Kidney epithelial cell (primary cell): ENCODE results near the gene UBE2U. TPM values are rescaled to one million over a fixed set of nuclear protein-coding genes. Genes with fewer than 3 reads are reported as not detected.

ENCODE experiments used
- DNase-seq: peaks from one replicate; pipeline ENCODE4 v3.0.0-alpha.2; 2010; ENCODE audit warnings: low read depth
- H3K27me3 ChIP-seq: 2 replicates; pipeline ENCODE4 v1.6.0; 2011; ENCODE audit warnings: low read length; ENCODE audit not compliant: control insufficient read depth, insufficient read depth
- H3K36me3 ChIP-seq: 2 replicates; pipeline ENCODE4 v1.5.1; 2011; ENCODE audit warnings: low read length; ENCODE audit not compliant: control insufficient read depth, insufficient read depth
- H3K4me3 ChIP-seq: 2 replicates; pipeline ENCODE4 v1.5.1; 2011; ENCODE audit warnings: low read depth, mild to moderate bottlenecking, control low read depth, low read length
- total RNA-seq: library from RNA; depleted of rRNA; stranded (reverse); fragments of >200 nt; gene quantifications from 2 replicates; pipeline ENCODE4 v1.2.3, GENCODE V29; 2015
- TF ChIP-seq, protein P1 (sequence below): IDR thresholded peaks from 2 replicates; pipeline ENCODE4 v1.5.1; 2011; ENCODE audit warnings: mild to moderate bottlenecking, moderate library complexity, low read length, control low read depth, inconsistent platforms; ENCODE audit not compliant: insufficient read depth, poor library complexity, severe bottlenecking

Gene UBE2U
- total RNA-seq, 1 donor from 2014 or later = not detected

DNA sequence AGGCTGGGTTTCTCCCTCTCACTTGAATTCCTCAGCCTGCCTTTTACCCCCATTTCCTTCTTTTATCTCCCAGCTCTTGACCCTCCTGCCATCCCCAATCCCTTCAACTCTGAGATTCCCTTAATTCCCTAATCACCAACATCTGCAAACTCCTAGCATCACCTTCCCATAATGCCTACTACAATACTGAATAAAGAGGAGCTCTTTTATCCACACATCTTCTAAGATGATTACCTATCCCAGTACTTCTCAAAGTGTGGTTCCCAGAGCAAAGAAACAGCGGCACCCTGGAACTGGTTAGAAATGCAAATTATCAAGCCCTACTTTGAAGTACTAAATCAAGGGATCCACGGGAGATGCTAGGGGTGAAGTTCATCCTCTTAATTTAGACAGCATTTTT, 21.2 kb upstream of the UBE2U start:
- no peak for DNase-seq
- Histone ChIP-seq H3K4me3 (no peak overlapping the region), H3K27me3 (no peaks in the 10 kb centered on the region), H3K36me3 (no peaks in the 10 kb centered on the region)
- TF ChIP-seq, protein P1, sequence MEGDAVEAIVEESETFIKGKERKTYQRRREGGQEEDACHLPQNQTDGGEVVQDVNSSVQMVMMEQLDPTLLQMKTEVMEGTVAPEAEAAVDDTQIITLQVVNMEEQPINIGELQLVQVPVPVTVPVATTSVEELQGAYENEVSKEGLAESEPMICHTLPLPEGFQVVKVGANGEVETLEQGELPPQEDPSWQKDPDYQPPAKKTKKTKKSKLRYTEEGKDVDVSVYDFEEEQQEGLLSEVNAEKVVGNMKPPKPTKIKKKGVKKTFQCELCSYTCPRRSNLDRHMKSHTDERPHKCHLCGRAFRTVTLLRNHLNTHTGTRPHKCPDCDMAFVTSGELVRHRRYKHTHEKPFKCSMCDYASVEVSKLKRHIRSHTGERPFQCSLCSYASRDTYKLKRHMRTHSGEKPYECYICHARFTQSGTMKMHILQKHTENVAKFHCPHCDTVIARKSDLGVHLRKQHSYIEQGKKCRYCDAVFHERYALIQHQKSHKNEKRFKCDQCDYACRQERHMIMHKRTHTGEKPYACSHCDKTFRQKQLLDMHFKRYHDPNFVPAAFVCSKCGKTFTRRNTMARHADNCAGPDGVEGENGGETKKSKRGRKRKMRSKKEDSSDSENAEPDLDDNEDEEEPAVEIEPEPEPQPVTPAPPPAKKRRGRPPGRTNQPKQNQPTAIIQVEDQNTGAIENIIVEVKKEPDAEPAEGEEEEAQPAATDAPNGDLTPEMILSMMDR = no peak

DNA sequence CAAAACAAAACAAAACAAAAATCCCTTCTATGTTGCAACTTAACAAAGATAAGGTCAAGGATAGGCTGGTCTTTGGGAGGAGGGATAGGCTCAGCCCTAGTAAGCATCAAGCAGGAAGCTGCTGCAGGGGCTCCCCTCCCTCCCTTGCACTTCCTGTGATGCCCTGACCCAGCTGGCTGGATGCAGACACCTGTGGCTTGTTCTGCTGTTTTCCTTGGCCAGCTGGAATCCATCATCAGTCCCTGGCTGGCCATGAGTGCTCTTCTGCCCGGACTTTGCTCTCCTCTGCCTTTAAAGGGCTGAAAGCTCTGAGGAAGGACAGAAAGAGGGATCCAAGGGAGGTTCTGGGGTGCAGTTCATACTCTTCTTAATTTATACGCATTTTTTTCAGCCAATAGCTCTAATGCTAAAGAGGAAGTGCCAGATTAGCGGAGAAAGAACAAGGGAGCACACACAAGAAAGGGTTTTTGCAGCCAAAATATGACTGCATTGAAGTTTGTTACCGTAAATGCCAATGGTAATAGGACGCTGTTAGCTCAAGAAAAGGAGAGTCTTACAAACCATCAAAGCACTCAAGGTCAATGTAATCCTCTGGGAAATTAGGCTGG, 19.9 kb upstream of the UBE2U start:
- no peaks in the 10 kb centered on the region for H3K27me3 ChIP-seq
- TF ChIP-seq, protein P1 = no peak
- H3K4me3 ChIP-seq = no peak overlapping the region
- H3K36me3 ChIP-seq = no peaks in the 10 kb centered on the region
- DNase-seq = no peak

DNA sequence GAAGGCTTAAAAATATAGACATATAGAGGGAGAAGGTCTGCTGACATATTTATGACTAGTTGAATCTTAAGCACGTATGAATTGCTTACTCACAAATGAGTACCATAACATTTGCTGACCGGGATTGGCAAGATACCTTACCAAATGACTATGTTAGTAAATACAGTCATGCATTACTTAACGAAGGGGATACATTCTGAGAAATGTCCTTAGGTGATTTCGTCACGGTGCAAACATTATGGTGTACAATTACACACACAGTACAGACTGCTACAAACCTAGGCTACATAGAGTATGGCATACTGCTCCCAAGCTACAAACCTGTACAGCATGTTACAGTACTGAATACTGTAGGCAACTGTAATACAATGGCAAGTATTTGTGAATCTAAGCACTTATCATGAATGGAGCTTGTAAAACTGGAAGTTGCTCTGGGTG, 19.4 kb upstream of the UBE2U start:
- Histone ChIP-seq H3K36me3 (no peaks in the 10 kb centered on the region), H3K4me3 (no peak overlapping the region), H3K27me3 (no peaks in the 10 kb centered on the region)
- TF ChIP-seq, protein P1 = no peak
- DNase-seq = peak; percentile 25

DNA sequence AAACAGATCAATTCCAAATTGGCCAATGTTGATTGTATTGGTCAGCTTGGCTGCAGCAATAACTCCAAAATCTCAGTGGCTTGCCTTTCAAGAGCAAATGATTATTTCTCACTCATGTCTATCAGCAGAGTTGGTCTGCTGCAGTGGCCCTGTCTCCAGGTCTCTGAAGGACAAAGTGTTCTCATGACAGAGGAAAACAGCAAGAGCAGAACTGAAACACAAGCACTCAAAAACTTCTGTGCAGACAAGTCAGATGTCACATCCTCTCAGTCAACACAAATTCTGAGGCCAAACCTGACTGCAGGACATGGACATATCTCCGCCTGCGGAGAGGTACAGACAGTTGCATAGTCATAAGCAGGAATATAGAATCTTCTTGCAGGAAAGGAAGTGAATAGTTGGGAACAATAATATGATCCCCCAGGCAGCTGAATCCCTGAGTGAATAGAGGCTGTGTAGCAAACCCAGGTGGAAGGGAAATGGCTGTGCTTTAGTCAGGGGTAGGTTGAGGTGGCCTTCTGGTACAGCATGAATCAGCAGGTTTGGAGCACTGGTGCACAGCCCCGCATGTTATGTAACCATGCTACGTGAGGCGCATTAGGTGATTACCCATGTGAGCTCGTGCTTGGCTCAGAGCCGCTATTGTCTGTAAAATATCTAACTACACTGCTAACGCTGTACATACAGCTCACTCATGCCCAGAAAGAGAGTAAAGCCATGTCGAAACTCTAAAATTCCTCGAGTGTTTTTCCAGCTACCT, 17.1 kb upstream of the UBE2U start:
- no peak overlapping the region for H3K4me3 ChIP-seq
- no peaks in the 10 kb centered on the region for H3K36me3 ChIP-seq
- DNase-seq = peak; percentile 42
- H3K27me3 ChIP-seq = no peaks in the 10 kb centered on the region
- TF ChIP-seq, protein P1 = no peak

DNA sequence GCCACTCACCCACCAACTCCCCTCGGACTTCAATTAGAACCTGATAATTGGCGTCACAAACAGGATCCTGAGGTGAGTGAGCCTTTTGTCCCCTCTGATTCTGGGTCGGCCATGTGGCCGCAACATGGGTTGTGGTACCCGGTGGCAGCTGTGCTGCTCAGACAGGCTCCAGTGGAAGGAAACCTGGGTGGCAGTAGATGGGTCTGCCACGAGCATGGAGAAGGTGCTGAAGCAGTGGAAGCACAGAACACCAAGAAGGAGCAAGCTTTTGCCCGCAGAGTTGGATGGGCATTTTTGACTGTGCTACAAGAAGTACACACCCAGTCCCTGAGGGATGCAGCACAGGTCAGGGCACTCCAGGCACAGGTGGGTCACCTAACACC, 16.5 kb upstream of the UBE2U start:
- Histone ChIP-seq H3K4me3 (no peak overlapping the region), H3K27me3 (no peaks in the 10 kb centered on the region), H3K36me3 (no peaks in the 10 kb centered on the region)
- no peak for DNase-seq
- TF ChIP-seq, protein P1 = no peak

DNA sequence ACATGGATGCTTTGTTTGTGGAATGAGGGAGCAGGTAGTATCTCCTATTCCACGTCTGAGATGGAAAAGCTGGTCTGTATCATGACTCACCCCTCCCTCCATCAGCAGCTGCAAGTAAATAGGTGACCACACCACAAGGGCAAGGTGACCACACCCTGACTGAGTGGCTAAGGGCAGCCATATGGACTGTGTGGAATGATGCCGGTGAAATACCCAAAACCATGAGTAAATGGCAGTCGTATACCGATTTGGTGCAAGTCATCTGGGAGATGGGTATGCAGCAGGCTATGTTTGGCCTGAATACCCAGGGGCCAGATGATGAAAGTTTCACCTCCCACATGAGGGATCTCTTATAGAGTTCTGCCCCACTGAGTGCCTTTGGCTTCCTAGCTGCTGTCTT, 15.8 kb upstream of the UBE2U start:
- Histone ChIP-seq H3K36me3 (no peaks in the 10 kb centered on the region), H3K4me3 (no peak overlapping the region), H3K27me3 (no peaks in the 10 kb centered on the region)
- TF ChIP-seq, protein P1 = no peak
- no peak for DNase-seq
